Type B pancreatic cell (in vitro differentiated cells): ENCODE measurements around the gene ALK. TPM values are rescaled to one million over a fixed set of nuclear protein-coding genes. Genes with fewer than 3 reads are reported as not detected.

ENCODE experiments used
- DNase-seq: peaks from one replicate; pipeline ENCODE4 v3.0.0; 2021; ENCODE audit warnings: mixed read lengths; ENCODE audit not compliant: unreplicated experiment; ENCODE audit errors: extremely low spot score
- H3K27ac Mint-ChIP-seq: 2 replicates; pipeline ENCODE4 v1.8.0; 2021; ENCODE audit warnings: mild to moderate bottlenecking, mixed read lengths
- H3K27me3 Mint-ChIP-seq: 2 replicates; pipeline ENCODE4 v1.8.0; 2021; ENCODE audit warnings: mixed read lengths
- H3K36me3 Mint-ChIP-seq: 2 replicates; pipeline ENCODE4 v1.8.0; 2021; ENCODE audit warnings: mixed read lengths
- H3K4me1 Mint-ChIP-seq: one replicate; pipeline ENCODE4 v1.8.0; 2021; ENCODE audit warnings: mixed read lengths; ENCODE audit not compliant: unreplicated experiment
- H3K4me3 Mint-ChIP-seq: 2 replicates; pipeline ENCODE4 v1.8.0; 2021; ENCODE audit warnings: mild to moderate bottlenecking, mixed read lengths
- H3K9me3 Mint-ChIP-seq: 2 replicates; pipeline ENCODE4 v1.8.0; 2021; ENCODE audit warnings: mixed read lengths
- total RNA-seq: library from RNA; stranded (reverse); gene quantifications from 2 replicates; pipeline ENCODE4 v1.2.1, GENCODE V29; 2021; ENCODE audit warnings: low replicate concordance
- TF ChIP-seq, protein P1 (sequence below): fragments of 200-600 bp; sonication (generic); conservative IDR thresholded peaks from 2 replicates; pipeline ENCODE4 v1.5.0; 2021; ENCODE audit warnings: antibody characterized with exemption, mild to moderate bottlenecking

Gene ALK
- total RNA-seq, 1 donor from 2014 or later, result 7.7 TPM

DNA sequence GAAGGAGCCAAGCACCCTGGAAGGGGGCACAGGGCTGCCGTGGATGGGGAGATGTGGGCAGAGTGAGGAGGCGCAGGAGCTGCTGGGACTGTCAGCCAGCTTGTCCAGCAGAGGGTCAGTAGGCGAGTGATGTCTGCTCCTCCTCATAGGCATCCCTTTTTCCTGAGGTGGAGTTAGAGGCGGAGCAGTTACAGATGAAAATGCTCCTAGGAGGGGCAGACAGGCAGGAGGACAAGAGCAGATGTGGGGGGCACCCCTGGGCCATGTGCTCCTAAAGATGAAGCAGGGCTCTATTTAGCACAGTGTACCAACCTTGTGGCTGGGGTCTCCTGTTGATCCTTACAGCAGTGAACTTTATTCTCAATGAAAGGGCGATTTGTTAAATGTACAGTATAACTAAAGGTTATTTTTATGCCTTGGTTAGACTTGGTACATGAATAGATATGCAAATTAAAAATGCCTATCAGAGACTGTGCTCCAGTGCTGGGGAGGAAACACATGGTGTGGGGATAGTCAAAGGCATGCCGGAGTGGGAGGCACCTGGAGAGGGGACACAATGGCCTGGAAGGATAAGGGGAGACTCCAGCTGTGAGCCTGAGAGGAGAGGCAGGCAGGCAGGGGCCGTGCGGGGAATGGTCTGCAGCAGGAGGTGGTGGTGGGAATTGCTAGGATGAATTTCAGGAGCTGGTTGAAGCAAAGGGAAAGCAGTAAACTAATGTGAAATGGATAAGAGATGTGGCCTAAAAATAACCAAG is 630.9 kb downstream of the ALK start:
- no peak for DNase-seq
- no peaks in the 10 kb centered on the region for H3K36me3 Mint-ChIP-seq
- no peaks in the 10 kb centered on the region for H3K4me1 Mint-ChIP-seq
- H3K27ac Mint-ChIP-seq, result no peak overlapping the region
- H3K9me3 Mint-ChIP-seq, result no peaks in the 10 kb centered on the region
- peaks cover 23% of the 10 kb centered on the region for H3K27me3 Mint-ChIP-seq
- H3K4me3 Mint-ChIP-seq, result no peak overlapping the region
- TF ChIP-seq, protein P1, sequence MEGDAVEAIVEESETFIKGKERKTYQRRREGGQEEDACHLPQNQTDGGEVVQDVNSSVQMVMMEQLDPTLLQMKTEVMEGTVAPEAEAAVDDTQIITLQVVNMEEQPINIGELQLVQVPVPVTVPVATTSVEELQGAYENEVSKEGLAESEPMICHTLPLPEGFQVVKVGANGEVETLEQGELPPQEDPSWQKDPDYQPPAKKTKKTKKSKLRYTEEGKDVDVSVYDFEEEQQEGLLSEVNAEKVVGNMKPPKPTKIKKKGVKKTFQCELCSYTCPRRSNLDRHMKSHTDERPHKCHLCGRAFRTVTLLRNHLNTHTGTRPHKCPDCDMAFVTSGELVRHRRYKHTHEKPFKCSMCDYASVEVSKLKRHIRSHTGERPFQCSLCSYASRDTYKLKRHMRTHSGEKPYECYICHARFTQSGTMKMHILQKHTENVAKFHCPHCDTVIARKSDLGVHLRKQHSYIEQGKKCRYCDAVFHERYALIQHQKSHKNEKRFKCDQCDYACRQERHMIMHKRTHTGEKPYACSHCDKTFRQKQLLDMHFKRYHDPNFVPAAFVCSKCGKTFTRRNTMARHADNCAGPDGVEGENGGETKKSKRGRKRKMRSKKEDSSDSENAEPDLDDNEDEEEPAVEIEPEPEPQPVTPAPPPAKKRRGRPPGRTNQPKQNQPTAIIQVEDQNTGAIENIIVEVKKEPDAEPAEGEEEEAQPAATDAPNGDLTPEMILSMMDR, result no peak

DNA sequence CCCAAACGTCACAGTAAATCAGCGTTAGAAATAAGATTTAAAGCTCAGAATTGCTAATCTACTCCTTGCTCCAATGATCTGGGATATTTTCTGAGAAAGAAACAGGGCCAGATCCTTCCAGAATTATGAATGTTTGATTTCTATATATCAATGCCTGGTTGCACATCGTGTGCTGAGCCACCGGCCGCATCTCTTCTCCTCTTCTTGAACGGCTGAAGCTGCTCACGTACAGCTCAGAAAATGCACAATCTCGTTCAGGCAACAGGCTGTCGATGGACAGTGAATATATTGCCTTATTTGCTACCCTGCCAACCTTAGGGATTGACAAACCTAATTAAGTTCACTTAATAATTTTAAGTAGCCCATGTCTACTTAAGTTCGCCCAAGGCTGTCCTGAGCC is 636.7 kb downstream of the ALK start:
- Mint-ChIP-seq H3K9me3 (no peaks in the 10 kb centered on the region), H3K36me3 (peaks cover 4% of the 10 kb centered on the region), H3K27me3 (peaks cover 17% of the 10 kb centered on the region), H3K4me3 (no peak overlapping the region), H3K27ac (no peak overlapping the region), H3K4me1 (peaks cover 5% of the 10 kb centered on the region)
- no peak for DNase-seq
- TF ChIP-seq, protein P1, result no peak

DNA sequence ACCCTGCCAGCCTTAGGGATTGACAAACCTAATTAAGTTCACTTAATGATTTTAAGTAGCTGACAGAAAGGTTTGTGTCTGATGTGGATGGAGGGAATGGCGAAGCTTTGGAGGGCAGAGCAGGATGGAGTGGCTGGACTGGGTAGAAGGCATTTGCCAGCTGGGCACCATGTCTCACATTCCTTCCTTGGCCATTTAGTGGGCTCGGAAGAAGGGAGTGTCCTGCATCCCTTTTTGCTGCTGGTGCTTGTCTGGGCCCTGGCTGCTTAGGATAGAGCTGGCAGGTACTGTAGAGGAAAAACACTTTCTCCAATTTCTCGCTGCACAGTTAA is 639.5 kb downstream of the ALK start:
- no peak overlapping the region for H3K27ac Mint-ChIP-seq
- TF ChIP-seq, protein P1, result no peak
- peaks cover 5% of the 10 kb centered on the region for H3K4me1 Mint-ChIP-seq
- peaks cover 31% of the 10 kb centered on the region for H3K27me3 Mint-ChIP-seq
- no peak for DNase-seq
- no peak overlapping the region for H3K4me3 Mint-ChIP-seq
- no peaks in the 10 kb centered on the region for H3K9me3 Mint-ChIP-seq
- H3K36me3 Mint-ChIP-seq, result peaks cover 4% of the 10 kb centered on the region

DNA sequence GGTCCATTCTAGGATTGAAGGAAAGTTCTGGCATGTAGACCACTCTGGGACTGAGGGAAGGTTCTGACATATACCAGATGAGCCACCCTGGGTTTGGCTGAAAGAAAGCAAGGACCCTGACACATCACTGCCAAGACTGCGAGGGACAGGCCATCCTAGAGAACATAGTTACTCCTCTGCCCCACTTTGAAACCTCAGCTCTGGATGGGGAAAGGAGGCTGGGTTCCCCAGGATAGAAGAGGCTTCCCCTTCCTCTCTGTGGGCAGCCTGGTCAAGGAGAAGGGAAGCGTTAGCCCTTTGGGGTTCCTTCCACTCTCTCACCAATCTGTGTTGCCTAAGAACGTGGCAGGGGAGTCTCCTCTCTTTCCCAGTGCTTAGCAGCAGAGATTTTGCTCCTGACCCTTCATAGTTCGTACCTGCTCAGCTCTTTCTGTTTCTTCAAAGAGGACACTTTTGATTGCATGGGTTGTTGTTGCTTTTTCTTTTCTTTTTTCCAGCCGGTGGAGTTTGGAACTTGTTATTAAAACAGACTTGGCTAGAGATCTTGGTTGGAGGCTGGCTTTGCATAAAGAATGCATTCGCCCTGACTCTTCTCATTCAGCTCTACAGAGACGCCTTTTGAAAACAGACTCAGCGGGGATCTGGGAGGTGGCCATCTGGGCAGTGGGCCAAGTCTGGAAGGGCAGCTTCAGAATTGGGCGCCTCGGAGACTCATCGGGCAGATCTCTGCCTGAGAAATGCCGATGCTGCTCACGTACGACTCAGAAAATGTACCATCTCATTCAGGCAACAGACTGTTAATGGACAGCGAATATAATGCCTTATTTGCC is 640.1 kb downstream of the ALK start:
- H3K4me1 Mint-ChIP-seq, result peaks cover 5% of the 10 kb centered on the region
- H3K9me3 Mint-ChIP-seq, result no peaks in the 10 kb centered on the region
- H3K36me3 Mint-ChIP-seq, result peaks cover 4% of the 10 kb centered on the region
- TF ChIP-seq, protein P1, result no peak
- H3K4me3 Mint-ChIP-seq, result no peak overlapping the region
- H3K27me3 Mint-ChIP-seq, result peaks cover 37% of the 10 kb centered on the region
- H3K27ac Mint-ChIP-seq, result no peak overlapping the region
- no peak for DNase-seq

DNA sequence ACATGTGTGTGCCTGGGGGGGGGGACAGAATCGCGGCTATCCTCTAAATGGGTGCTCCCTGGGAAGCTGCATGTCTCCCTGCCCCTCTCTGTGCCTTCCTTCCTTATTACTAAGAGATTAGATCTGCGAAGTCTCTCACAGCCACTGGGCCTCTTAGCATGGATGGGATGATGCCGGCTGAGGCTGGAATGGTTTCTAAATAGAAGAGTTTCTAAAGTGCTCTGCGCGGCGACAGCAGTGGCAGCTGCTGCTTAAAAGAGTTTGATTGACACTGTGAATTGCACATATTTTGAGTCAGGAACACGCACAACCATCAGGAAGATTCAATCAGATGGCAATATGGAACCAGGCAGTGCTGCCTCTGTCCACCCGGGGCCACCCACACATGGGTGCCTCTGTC is 642.4 kb downstream of the ALK start:
- peaks cover 31% of the 10 kb centered on the region for H3K27me3 Mint-ChIP-seq
- peaks cover 4% of the 10 kb centered on the region for H3K36me3 Mint-ChIP-seq
- DNase-seq, result no peak
- H3K4me3 Mint-ChIP-seq, result no peak overlapping the region
- TF ChIP-seq, protein P1, result no peak
- H3K27ac Mint-ChIP-seq, result no peak overlapping the region
- H3K4me1 Mint-ChIP-seq, result peaks cover 7% of the 10 kb centered on the region
- H3K9me3 Mint-ChIP-seq, result no peaks in the 10 kb centered on the region
